ENCODE results near the gene FAM47E. TPM values are rescaled to one million over a fixed set of nuclear protein-coding genes. Genes with fewer than 3 reads are reported as not detected.

The FAM47E gene
- total RNA-seq, 1 donor from 2014 or later: 0.49 TPM

GRCh38 chr4:76233529-76233928 is 18.0 kb upstream of the FAM47E start:
- intact Hi-C loops (cut with DNase I): no loop called here
- no peak for TF ChIP-seq POLR2A (IDR thresholded peaks at IDR 0.05)
- no peak for TF ChIP-seq CTCF (IDR thresholded peaks at IDR 0.05)
- TF ChIP-seq POLR2AphosphoS5 (IDR thresholded peaks at IDR 0.05; ENCODE audit: insufficient read depth in 1 of 2, low read depth in 1 of 2): no peak
- Histone ChIP-seq H3K4me1 (peaks cover 18% of the 10 kb centered on the region), H3K36me3 (no peaks in the 10 kb centered on the region), H3K27me3 (no peaks in the 10 kb centered on the region), H3K27ac (peak overlapping the region; percentile 50), H3K9me3 (no peaks in the 10 kb centered on the region), H3K4me3 (no peak overlapping the region)
- no peak for DNase-seq (ENCODE audit: extremely low spot score in 2 of 2)

GRCh38 chr4:76233967-76234678 is 17.4 kb upstream of the FAM47E start:
- no peak for TF ChIP-seq POLR2A (IDR thresholded peaks at IDR 0.05)
- no peak for TF ChIP-seq CTCF (IDR thresholded peaks at IDR 0.05)
- TF ChIP-seq POLR2AphosphoS5 (IDR thresholded peaks at IDR 0.05; ENCODE audit: insufficient read depth in 1 of 2, low read depth in 1 of 2): no peak
- peak overlapping the region; percentile 50 for H3K27ac ChIP-seq
- H3K4me1 ChIP-seq: peaks cover 18% of the 10 kb centered on the region
- no peaks in the 10 kb centered on the region for H3K36me3 ChIP-seq
- no peaks in the 10 kb centered on the region for H3K9me3 ChIP-seq
- intact Hi-C loops (cut with DNase I): no loop called here
- H3K4me3 ChIP-seq: no peak overlapping the region
- DNase-seq (ENCODE audit: extremely low spot score in 2 of 2): no peak
- H3K27me3 ChIP-seq: no peaks in the 10 kb centered on the region

- H3K27ac ChIP-seq: peak overlapping the region; percentile 50
- no peak for DNase-seq (ENCODE audit: extremely low spot score in 2 of 2)
- no peak for TF ChIP-seq CTCF (IDR thresholded peaks at IDR 0.05)
- TF ChIP-seq POLR2AphosphoS5 (IDR thresholded peaks at IDR 0.05; ENCODE audit: insufficient read depth in 1 of 2, low read depth in 1 of 2): no peak
- TF ChIP-seq POLR2A (IDR thresholded peaks at IDR 0.05): no peak
- no peaks in the 10 kb centered on the region for H3K27me3 ChIP-seq
- H3K4me3 ChIP-seq: no peak overlapping the region
- no peaks in the 10 kb centered on the region for H3K9me3 ChIP-seq
- H3K36me3 ChIP-seq: no peaks in the 10 kb centered on the region
- peaks cover 18% of the 10 kb centered on the region for H3K4me1 ChIP-seq
- intact Hi-C loops (cut with DNase I): no loop called here
These were observed 16.9 kb upstream of the FAM47E start for GRCh38 chr4:76234679-76235044.

- TF ChIP-seq POLR2AphosphoS5 (IDR thresholded peaks at IDR 0.05; ENCODE audit: insufficient read depth in 1 of 2, low read depth in 1 of 2) (no peak), POLR2A (IDR thresholded peaks at IDR 0.05) (no peak), CTCF (IDR thresholded peaks at IDR 0.05) (no peak)
- Histone ChIP-seq H3K9me3 (no peaks in the 10 kb centered on the region), H3K27ac (no peak overlapping the region), H3K36me3 (no peaks in the 10 kb centered on the region), H3K4me1 (peaks cover 18% of the 10 kb centered on the region), H3K27me3 (no peaks in the 10 kb centered on the region), H3K4me3 (no peak overlapping the region)
- no peak for DNase-seq (ENCODE audit: extremely low spot score in 2 of 2)
- intact Hi-C loops (cut with DNase I): no loop called here
These were observed 16.1 kb upstream of the FAM47E start for GRCh38 chr4:76235407-76235806.

- no peak for DNase-seq (ENCODE audit: extremely low spot score in 2 of 2)
- no peak overlapping the region for H3K4me3 ChIP-seq
- TF ChIP-seq POLR2A (IDR thresholded peaks at IDR 0.05) (no peak), CTCF (IDR thresholded peaks at IDR 0.05) (no peak), POLR2AphosphoS5 (IDR thresholded peaks at IDR 0.05; ENCODE audit: insufficient read depth in 1 of 2, low read depth in 1 of 2) (peak in 1 of 2 donors; percentile 66)
- no peak overlapping the region for H3K27ac ChIP-seq
- no peaks in the 10 kb centered on the region for H3K27me3 ChIP-seq
- peaks cover 18% of the 10 kb centered on the region for H3K4me1 ChIP-seq
- no peaks in the 10 kb centered on the region for H3K9me3 ChIP-seq
- intact Hi-C loops (cut with DNase I): no loop called here
- no peaks in the 10 kb centered on the region for H3K36me3 ChIP-seq
These were observed 15.6 kb upstream of the FAM47E start for GRCh38 chr4:76235915-76236314.
